Gastrocnemius medialis (tissue), 4 donors: Measurements from ENCODE around the gene TACR1.

Source experiments
- CTCF ChIP-seq, 5 experiments: fragments of 450-650 bp in 3 of 5; fragments of 200-600 bp in 2 of 5; sonication (generic) in 2 of 5; IDR thresholded peaks in 4 of 5; conservative IDR thresholded peaks in 1 of 5; 1 replicate in 4 of 5; 2 replicates in 1 of 5; pipeline ENCODE4 v1.5.1; 2016 to 2019; ENCODE audit warnings: antibody characterized with exemption in 5 of 5, mild to moderate bottlenecking in 3 of 5, moderate library complexity in 3 of 5
- POLR2A ChIP-seq, 2 donors: fragments of 450-650 bp; IDR thresholded peaks; one replicate each; pipeline ENCODE4 v1.6.1; 2017; ENCODE audit warnings: antibody characterized with exemption in 2 of 2, mild to moderate bottlenecking in 2 of 2, moderate library complexity in 2 of 2

DNA sequence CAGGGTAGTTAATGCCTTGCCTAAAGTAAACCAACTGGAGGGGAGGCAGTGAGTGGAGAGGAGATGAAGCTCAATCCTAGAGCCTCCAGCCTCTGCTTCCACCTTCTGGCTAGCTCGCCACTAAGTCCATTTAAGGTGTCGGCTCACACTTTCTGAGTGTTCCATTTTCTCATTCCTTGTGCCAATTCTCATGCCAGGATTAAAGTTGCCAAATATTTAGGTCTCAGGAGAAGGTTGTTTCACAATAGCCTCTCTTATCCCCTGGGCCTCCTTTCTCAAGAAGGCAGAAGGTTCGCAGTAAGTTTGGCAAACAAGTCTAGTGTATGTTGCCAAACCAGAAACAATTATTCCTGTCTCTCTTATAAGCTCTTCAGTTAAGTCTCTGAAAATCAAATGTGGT, 57.2 kb downstream of the TACR1 start:
- TF ChIP-seq CTCF (IDR thresholded peaks at IDR 0.05 in 4 of 5, conservative IDR thresholded peaks at IDR 0.05 in 1 of 5) (no peak), POLR2A (IDR thresholded peaks at IDR 0.05) (no peak)
